Upper lobe of right lung (tissue), 1 donor: Measurements from ENCODE around the gene RPP25L. TPM values are rescaled to one million over a fixed set of nuclear protein-coding genes. Genes with fewer than 3 reads are reported as not detected.

Source experiments
- ATAC-seq: fragments of 200-7000 bp; cut with Tn5 transposase; one replicate; pipeline ENCODE4 v1.9.1; 2020; ENCODE audit warnings: mild to moderate bottlenecking, moderate library complexity
- DNase-seq: peaks from one replicate; pipeline ENCODE4 v3.0.0-alpha.2; 2020
- H3K27ac ChIP-seq: fragments of 200-600 bp; one replicate; pipeline ENCODE4 v1.8.0; 2022
- H3K27me3 ChIP-seq: fragments of 200-600 bp; one replicate; pipeline ENCODE4 v1.8.0; 2022; ENCODE audit warnings: mild to moderate bottlenecking
- H3K36me3 ChIP-seq: fragments of 200-600 bp; one replicate; pipeline ENCODE4 v1.8.0; 2022
- H3K4me1 ChIP-seq: fragments of 200-600 bp; one replicate; pipeline ENCODE4 v1.8.0; 2022
- H3K4me3 ChIP-seq: fragments of 200-600 bp; one replicate; pipeline ENCODE4 v1.8.0; 2022; ENCODE audit warnings: mild to moderate bottlenecking
- H3K9me3 ChIP-seq: fragments of 200-600 bp; one replicate; pipeline ENCODE4 v1.8.0; 2022
- CTCF ChIP-seq: fragments of 200-600 bp; IDR thresholded peaks from one replicate; pipeline ENCODE4 v1.8.0; 2022; ENCODE audit warnings: antibody characterized with exemption
- intact Hi-C: fragments of 100-400 bp; cut with DNase I; formaldehyde crosslinking; loops from one replicate; pipeline ENCODE4 v1.11.0; 2022
- total RNA-seq: library from RNA; stranded (reverse); fragmentation: NEBNext Ultra II Directional; extraction: Animal tissue kit (Norgen Biotek cat#: 25700); gene quantifications from one replicate; pipeline ENCODE4 v1.2.1, GENCODE V29; 2021
- donor health status: DM: no; HTN: yes; CAD: no; lungs with severe emphysema.

The RPP25L gene
- total RNA-seq, 1 donor from 2014 or later = 16.7 TPM

- no peak overlapping the region for H3K27ac ChIP-seq
- no peak for TF ChIP-seq CTCF
- no peaks in the 10 kb centered on the region for H3K9me3 ChIP-seq
- no peaks in the 10 kb centered on the region for H3K36me3 ChIP-seq
- H3K4me1 ChIP-seq = no peaks in the 10 kb centered on the region
- intact Hi-C loops = no loop called here
- no peak for ATAC-seq
- H3K4me3 ChIP-seq = no peak overlapping the region
- H3K27me3 ChIP-seq = peaks cover 84% of the 10 kb centered on the region
- DNase-seq = no peak
Observed at GRCh38 chr9:34581318-34581717, 30.6 kb downstream of the RPP25L start.

- ATAC-seq (no peak), DNase-seq (no peak)
- intact Hi-C loops = no loop called here
Observed at GRCh38 chr9:34580358-34580757, 31.5 kb downstream of the RPP25L start.

GRCh38 chr9:34579808-34580163, 32.1 kb downstream of the RPP25L start:
- Histone ChIP-seq H3K4me3 (no peak overlapping the region), H3K27me3 (peaks cover 73% of the 10 kb centered on the region), H3K27ac (no peak overlapping the region), H3K36me3 (no peaks in the 10 kb centered on the region), H3K9me3 (no peaks in the 10 kb centered on the region), H3K4me1 (no peaks in the 10 kb centered on the region)
- no peak for ATAC-seq
- TF ChIP-seq CTCF = no peak
- no peak for DNase-seq
- intact Hi-C loops = no loop called here

More at GRCh38 chr9:34580358-34580757, 31.5 kb downstream of the RPP25L start:
- no peaks in the 10 kb centered on the region for H3K36me3 ChIP-seq
- peaks cover 78% of the 10 kb centered on the region for H3K27me3 ChIP-seq
- H3K27ac ChIP-seq = no peak overlapping the region
- no peak for TF ChIP-seq CTCF
- H3K4me3 ChIP-seq = no peak overlapping the region
- no peaks in the 10 kb centered on the region for H3K4me1 ChIP-seq
- H3K9me3 ChIP-seq = no peaks in the 10 kb centered on the region

- no peak for ATAC-seq
- no peak for TF ChIP-seq CTCF
- Histone ChIP-seq H3K9me3 (no peaks in the 10 kb centered on the region), H3K27ac (no peak overlapping the region), H3K36me3 (no peaks in the 10 kb centered on the region), H3K27me3 (peaks cover 74% of the 10 kb centered on the region), H3K4me3 (no peak overlapping the region), H3K4me1 (no peaks in the 10 kb centered on the region)
- no peak for DNase-seq
- intact Hi-C loops = no loop called here
Observed at GRCh38 chr9:34579104-34579807, 32.6 kb downstream of the RPP25L start.

GRCh38 chr9:34578241-34579103, 33.4 kb downstream of the RPP25L start:
- intact Hi-C loops = no loop called here
- no peaks in the 10 kb centered on the region for H3K36me3 ChIP-seq
- no peak overlapping the region for H3K4me3 ChIP-seq
- no peaks in the 10 kb centered on the region for H3K9me3 ChIP-seq
- DNase-seq = no peak
- no peaks in the 10 kb centered on the region for H3K4me1 ChIP-seq
- H3K27me3 ChIP-seq = peaks cover 70% of the 10 kb centered on the region
- no peak overlapping the region for H3K27ac ChIP-seq
- no peak for TF ChIP-seq CTCF
- ATAC-seq = peak; percentile 13
